Suprapubic skin (tissue), 3 donors: ENCODE results near the gene AP2A1.
A peak's percentile ranks its signal among the peaks of the same experiment; 100 is the strongest.

ENCODE experiments used
- CTCF ChIP-seq, 2 donors: fragments of 200-600 bp in 1 of 2; fragments of 450-650 bp in 1 of 2; sonication (generic) in 1 of 2; IDR thresholded peaks; one replicate each; pipeline ENCODE4 v1.5.1; 2016 to 2019; ENCODE audit warnings: antibody characterized with exemption in 2 of 2, mild to moderate bottlenecking in 1 of 2, moderate library complexity in 1 of 2
- POLR2A ChIP-seq, 2 donors: fragments of 450-650 bp; IDR thresholded peaks; one replicate each; pipeline ENCODE4 v1.6.1; 2017; ENCODE audit warnings: antibody characterized with exemption in 2 of 2, mild to moderate bottlenecking in 2 of 2, moderate library complexity in 2 of 2

- no peak for TF ChIP-seq CTCF (IDR thresholded peaks at IDR 0.05)
- peak; percentile 6 to 78 for TF ChIP-seq POLR2A (IDR thresholded peaks at IDR 0.05)
These were observed 83.9 kb downstream of the AP2A1 start, which contains the start of gene PTOV1 for GRCh38 chr19:49850487-49851342.
